ENCODE measurements around the gene BRSK2. TPM values are rescaled to one million over a fixed set of nuclear protein-coding genes. Genes with fewer than 3 reads are reported as not detected.
"Not testable (repeated sequence)": the region's sequence is repeated elsewhere in the genome, so short reads cannot be mapped to it uniquely, and the experiment has no call there.

The BRSK2 gene
- total RNA-seq, 4 donors from 2014 or later = 1.4 to 8.6 (median 2.0) TPM

DNA sequence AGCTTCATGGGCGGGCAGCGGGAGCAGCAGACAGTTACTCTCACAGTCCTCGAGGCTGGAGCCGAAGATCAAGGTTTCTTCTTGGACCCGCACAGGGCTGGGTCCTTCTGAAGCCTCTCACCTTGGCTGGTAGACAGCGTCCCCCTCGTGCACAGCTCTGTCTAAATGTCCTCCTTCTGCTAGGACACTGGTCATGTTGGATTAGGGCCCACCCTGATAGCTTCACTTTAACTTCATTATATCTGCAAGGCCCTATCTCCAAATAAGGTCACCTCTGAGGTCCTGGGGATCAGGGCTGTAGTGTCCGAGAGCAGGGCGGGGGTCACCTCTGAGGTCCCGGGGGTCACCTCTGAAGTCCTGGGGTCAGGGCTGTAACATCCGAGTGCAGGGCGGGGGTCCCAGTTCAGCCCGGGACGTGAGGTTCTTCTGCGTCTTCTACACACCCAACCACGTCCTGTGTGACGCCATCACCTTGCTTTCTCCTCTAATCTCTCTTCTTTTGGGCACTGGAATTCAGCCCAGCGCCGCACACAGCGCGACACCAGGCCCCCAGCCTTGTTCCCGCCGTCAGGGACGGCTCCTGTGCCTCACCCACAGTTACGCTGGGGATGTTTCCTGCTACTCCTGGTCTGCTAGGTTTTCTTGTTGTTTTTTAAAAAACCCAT, 46.2 kb upstream of the BRSK2 start:
- no peak for ATAC-seq
- Histone ChIP-seq H3K27me3 (no peaks in the 10 kb centered on the region), H3K27ac (no peak overlapping the region), H3K9me3 (no peaks in the 10 kb centered on the region), H3K4me1 (no peaks in the 10 kb centered on the region), H3K4me3 (no peak overlapping the region), H3K36me3 (no peaks in the 10 kb centered on the region)
- WGBS, 2 donors (ENCODE audit: low coverage in 1 of 2) = 79 to 83% methylated on average over 21 to 22 of the region's 25 CpGs
- TF ChIP-seq POLR2A (IDR thresholded peaks at IDR 0.05) = no peak
- no peak for TF ChIP-seq EP300 (IDR thresholded peaks at IDR 0.05)
- TF ChIP-seq, protein P1, sequence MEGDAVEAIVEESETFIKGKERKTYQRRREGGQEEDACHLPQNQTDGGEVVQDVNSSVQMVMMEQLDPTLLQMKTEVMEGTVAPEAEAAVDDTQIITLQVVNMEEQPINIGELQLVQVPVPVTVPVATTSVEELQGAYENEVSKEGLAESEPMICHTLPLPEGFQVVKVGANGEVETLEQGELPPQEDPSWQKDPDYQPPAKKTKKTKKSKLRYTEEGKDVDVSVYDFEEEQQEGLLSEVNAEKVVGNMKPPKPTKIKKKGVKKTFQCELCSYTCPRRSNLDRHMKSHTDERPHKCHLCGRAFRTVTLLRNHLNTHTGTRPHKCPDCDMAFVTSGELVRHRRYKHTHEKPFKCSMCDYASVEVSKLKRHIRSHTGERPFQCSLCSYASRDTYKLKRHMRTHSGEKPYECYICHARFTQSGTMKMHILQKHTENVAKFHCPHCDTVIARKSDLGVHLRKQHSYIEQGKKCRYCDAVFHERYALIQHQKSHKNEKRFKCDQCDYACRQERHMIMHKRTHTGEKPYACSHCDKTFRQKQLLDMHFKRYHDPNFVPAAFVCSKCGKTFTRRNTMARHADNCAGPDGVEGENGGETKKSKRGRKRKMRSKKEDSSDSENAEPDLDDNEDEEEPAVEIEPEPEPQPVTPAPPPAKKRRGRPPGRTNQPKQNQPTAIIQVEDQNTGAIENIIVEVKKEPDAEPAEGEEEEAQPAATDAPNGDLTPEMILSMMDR (IDR thresholded peaks at IDR 0.05) = no peak
- TF ChIP-seq POLR2AphosphoS5 (IDR thresholded peaks at IDR 0.05) = no peak

DNA sequence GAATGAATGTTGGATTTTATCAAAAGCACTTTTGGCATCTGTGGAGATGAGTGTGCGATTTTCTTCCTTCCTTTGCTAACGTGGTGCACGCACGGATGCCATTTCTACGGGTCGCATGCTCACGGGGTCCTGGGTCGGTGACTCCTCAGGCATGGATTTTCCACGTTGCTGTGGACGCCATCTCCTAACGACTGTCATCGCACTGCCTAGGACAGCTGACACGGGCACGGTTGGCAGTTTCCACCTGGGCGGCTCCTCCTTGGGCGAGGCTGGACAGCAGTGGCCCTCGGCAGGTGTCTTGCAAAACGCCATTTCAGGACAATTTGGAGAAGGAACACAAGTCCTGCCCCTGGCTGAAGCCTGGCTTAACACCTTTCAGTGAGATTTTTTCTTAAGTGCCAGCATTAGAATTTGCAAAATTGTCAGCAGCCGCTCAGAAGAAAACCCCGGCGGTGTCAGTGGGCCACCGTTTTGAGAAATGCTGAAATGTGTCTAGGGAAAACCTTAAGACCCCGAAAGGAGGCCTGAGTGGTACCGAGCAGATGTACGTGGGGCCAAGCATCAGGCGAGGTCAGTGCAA, 45.6 kb upstream of the BRSK2 start:
- no peak overlapping the region for H3K4me3 ChIP-seq
- no peak for ATAC-seq
- H3K27ac ChIP-seq = no peak overlapping the region
- peaks cover 5% of the 10 kb centered on the region for H3K27me3 ChIP-seq
- H3K9me3 ChIP-seq = no peaks in the 10 kb centered on the region
- H3K4me1 ChIP-seq = no peaks in the 10 kb centered on the region
- 67% methylated on average over 3 to 13 of the region's 26 CpGs for WGBS, 2 donors (ENCODE audit: low coverage in 1 of 2)
- TF ChIP-seq, protein P1 (IDR thresholded peaks at IDR 0.05) = no peak
- no peak for TF ChIP-seq POLR2AphosphoS5 (IDR thresholded peaks at IDR 0.05)
- TF ChIP-seq EP300 (IDR thresholded peaks at IDR 0.05) = no peak
- TF ChIP-seq POLR2A (IDR thresholded peaks at IDR 0.05) = no peak
- H3K36me3 ChIP-seq = no peaks in the 10 kb centered on the region

DNA sequence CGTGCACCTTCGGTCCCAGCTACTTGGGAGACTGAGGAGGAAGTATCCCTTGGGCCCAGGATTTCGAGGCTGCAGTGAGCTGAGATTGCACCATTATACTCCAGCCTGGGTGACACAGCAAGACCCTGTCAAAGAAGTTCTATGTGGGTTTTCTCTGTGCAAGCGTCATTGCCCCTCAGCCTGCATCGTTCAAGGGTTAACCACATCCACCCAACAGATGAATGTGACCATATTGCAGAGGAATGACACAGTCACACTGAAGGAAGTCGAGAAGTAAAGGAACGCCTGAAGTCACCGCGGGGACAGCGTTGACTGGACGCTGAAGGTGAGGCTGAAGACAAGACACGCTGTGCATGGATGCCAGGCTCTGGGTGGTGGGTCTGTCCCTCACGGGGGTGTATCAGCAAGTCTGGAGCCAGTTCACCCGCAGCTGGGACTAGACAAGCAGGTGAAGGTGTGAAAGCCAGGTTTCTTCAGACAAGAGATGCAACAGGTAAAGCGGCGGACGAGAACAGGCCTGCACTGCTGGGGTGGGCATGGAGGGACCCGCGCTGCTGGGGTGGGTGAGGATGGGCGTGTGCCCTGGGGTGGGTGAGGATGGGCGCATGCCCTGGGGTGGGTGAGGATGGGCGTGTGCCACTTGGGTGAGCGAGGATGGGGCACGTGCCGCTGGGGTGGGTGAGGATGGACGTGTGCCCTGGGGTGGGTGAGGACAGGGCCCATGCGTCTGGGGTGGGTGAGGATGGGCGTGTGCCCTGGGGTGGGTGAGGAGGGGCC, 43.8 kb upstream of the BRSK2 start:
- no peak for ATAC-seq
- Histone ChIP-seq H3K36me3 (no peaks in the 10 kb centered on the region), H3K9me3 (no peaks in the 10 kb centered on the region), H3K27ac (no peak overlapping the region), H3K27me3 (peaks cover 18% of the 10 kb centered on the region), H3K4me3 (no peak overlapping the region), H3K4me1 (no peaks in the 10 kb centered on the region)
- TF ChIP-seq POLR2A (IDR thresholded peaks at IDR 0.05) (no peak), EP300 (IDR thresholded peaks at IDR 0.05) (no peak), POLR2AphosphoS5 (IDR thresholded peaks at IDR 0.05) (no peak)
- TF ChIP-seq, protein P1 (IDR thresholded peaks at IDR 0.05) = no peak
- 84 to 91% methylated on average over 3 to 13 of the region's 28 CpGs for WGBS, 2 donors (ENCODE audit: low coverage in 1 of 2)

DNA sequence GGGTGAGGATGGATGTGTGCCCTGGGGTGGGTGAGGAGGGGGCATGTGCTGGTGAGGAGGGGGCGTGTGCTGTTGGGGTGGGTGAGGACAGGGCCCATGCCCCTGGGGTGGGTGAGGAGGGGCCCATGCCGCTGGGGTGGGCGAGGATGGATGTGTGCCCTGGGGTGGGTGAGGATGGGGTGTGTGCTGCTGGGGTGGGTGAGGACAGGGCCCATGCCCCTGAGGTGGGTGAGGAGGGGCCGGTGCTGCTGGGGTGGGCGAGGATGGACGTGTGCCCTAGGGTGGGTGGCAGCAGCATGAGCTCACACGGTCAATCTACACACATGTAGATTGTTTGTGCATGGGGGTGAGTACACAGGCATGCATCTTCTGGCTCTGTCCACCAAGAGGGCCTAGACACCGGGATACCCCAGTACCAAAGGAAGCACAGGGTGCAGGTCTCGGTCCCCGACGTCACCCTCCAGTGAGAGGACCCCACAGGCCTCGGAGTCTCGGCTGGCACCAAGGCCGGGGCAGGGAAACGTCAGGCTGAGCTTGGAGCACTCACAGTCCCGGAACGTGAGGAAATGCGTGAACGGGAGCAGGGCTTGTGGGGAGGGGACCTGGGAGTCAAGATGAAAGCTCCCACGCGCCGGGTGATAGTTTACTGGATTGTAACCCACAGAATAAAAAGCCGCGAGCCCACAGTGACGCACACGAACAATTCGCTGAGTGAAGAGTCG, 42.9 kb upstream of the BRSK2 start:
- Histone ChIP-seq H3K4me3 (no peak overlapping the region), H3K27ac (no peak overlapping the region), H3K27me3 (peaks cover 18% of the 10 kb centered on the region), H3K36me3 (no peaks in the 10 kb centered on the region), H3K4me1 (no peaks in the 10 kb centered on the region), H3K9me3 (no peaks in the 10 kb centered on the region)
- WGBS, 2 donors (ENCODE audit: low coverage in 1 of 2) = 75 to 85% methylated on average over 5 to 7 of the region's 28 CpGs
- no peak for TF ChIP-seq EP300 (IDR thresholded peaks at IDR 0.05)
- no peak for TF ChIP-seq POLR2AphosphoS5 (IDR thresholded peaks at IDR 0.05)
- TF ChIP-seq, protein P1 (IDR thresholded peaks at IDR 0.05) = no peak
- no peak for TF ChIP-seq POLR2A (IDR thresholded peaks at IDR 0.05)
- ATAC-seq = no peak

DNA sequence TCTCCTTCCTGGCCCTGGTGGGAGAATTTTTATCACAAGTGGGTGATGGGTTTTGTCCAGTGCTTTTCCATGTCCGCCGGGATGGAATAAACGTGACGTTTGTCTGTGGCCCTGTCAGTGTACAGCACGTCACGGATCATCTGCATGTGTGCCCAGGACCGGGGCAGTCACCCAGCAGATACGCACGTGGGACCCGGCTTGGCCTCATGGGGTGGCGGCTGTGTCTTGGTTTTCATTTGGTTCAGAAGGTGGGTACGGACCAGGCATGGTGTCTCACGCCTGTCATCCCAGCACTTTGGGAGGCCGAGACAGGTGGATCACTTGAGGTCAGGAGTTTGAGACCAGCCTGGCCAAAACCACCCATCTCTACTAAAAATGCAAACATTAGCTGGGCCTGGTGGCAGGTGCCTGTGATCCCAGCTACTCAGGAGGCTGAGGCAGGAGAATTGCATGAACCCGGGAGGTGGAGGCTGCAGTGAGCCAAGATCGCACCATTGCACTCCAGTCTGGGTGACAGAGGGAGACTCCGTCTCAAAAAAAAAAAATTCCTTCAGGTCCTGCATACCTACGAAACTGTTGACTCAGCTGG, 42.2 kb upstream of the BRSK2 start:
- H3K9me3 ChIP-seq, H3K36me3 ChIP-seq, ATAC-seq, H3K4me1 ChIP-seq, H3K27ac ChIP-seq, H3K4me3 ChIP-seq: not testable (repeated sequence)
- WGBS, 2 donors (ENCODE audit: low coverage in 1 of 2) = 61 to 95% methylated on average over 4 to 10 of the region's 18 CpGs
- H3K27me3 ChIP-seq = peaks cover 18% of the 10 kb centered on the region

Data from gastroesophageal sphincter (tissue), 4 donors.